MM.1S (cell line): ENCODE measurements around the gene GPR108.

Experiments
- DNase-seq: peaks from one replicate; pipeline ENCODE4 v3.0.0-alpha.2; 2015
- H2AFZ ChIP-seq: fragments of 300-600 bp; sonication (generic); 2 replicates; pipeline ENCODE4 v1.6.0; 2016; ENCODE audit warnings: antibody characterized with exemption, low read length
- H3F3A ChIP-seq: fragments of 300-600 bp; sonication (generic); 2 replicates; pipeline ENCODE4 v1.6.1; 2016; ENCODE audit warnings: mild to moderate bottlenecking, antibody characterized with exemption, low read length, moderate library complexity, mixed read lengths; ENCODE audit not compliant: insufficient read depth
- H3K27ac ChIP-seq: fragments of 300-600 bp; sonication (generic); 2 replicates; pipeline ENCODE4 v1.5.1; 2016; ENCODE audit warnings: mild to moderate bottlenecking, low read length
- H3K27me3 ChIP-seq: fragments of 300-600 bp; sonication (generic); replicated peaks from 2 replicates; pipeline ENCODE4 v1.6.0; 2016; ENCODE audit warnings: low read length; ENCODE audit not compliant: insufficient read depth
- H3K36me3 ChIP-seq: fragments of 300-600 bp; sonication (generic); replicated peaks from 2 replicates; pipeline ENCODE4 v1.6.1; 2016; ENCODE audit warnings: mild to moderate bottlenecking, low read length, mixed read lengths; ENCODE audit not compliant: insufficient read depth
- H3K4me1 ChIP-seq: fragments of 300-600 bp; sonication (generic); 2 replicates; pipeline ENCODE4 v1.6.1; 2016; ENCODE audit warnings: low read length, mixed read lengths
- H3K4me2 ChIP-seq: fragments of 300-600 bp; sonication (generic); 2 replicates; pipeline ENCODE4 v1.6.0; 2016; ENCODE audit warnings: low read depth, low read length
- H3K4me3 ChIP-seq: fragments of 300-600 bp; sonication (generic); 2 replicates; pipeline ENCODE4 v1.5.1; 2016; ENCODE audit warnings: low read length, mixed read lengths
- H3K79me2 ChIP-seq: fragments of 300-600 bp; sonication (generic); 2 replicates; pipeline ENCODE4 v1.6.1; 2016; ENCODE audit warnings: mixed run types, low read length, mixed read lengths
- H3K9ac ChIP-seq: fragments of 300-600 bp; sonication (generic); 2 replicates; pipeline ENCODE4 v1.6.1; 2016; ENCODE audit warnings: low read length, mixed read lengths
- H3K9me2 ChIP-seq: fragments of 300-600 bp; sonication (generic); replicated peaks from 2 replicates; pipeline ENCODE4 v1.6.1; 2016; ENCODE audit warnings: mild to moderate bottlenecking, low read length, mixed read lengths; ENCODE audit not compliant: insufficient read depth
- H3K9me3 ChIP-seq: fragments of 300-600 bp; sonication (generic); replicated peaks from 2 replicates; pipeline ENCODE4 v1.6.1; 2016; ENCODE audit warnings: mild to moderate bottlenecking, low read length, mixed read lengths; ENCODE audit not compliant: insufficient read depth
- H4K20me1 ChIP-seq: fragments of 300-600 bp; sonication (generic); 2 replicates; pipeline ENCODE4 v1.6.1; 2016; ENCODE audit warnings: mild to moderate bottlenecking, low read length, moderate library complexity, mixed read lengths; ENCODE audit not compliant: insufficient read depth
- CTCF ChIP-seq: fragments of 300-600 bp; sonication (generic); IDR thresholded peaks from 2 replicates; pipeline ENCODE4 v1.5.1; 2016; ENCODE audit warnings: antibody characterized with exemption, low read length, mixed read lengths
- EZH2 ChIP-seq: fragments of 300-600 bp; sonication (generic); optimal IDR thresholded peaks from 2 replicates; pipeline ENCODE3; 2017; ENCODE audit warnings: low read depth, mild to moderate bottlenecking, antibody characterized with exemption, low read length, mixed read lengths
- EZH2phosphoT487 ChIP-seq: fragments of 300-600 bp; sonication (generic); IDR thresholded peaks from 2 replicates; pipeline ENCODE4 v1.6.1; 2018; ENCODE audit warnings: antibody characterized with exemption, low read length

Gene GPR108

GRCh38 chr19:6740589-6741343 is 3.4 kb upstream of the GPR108 start:
- Histone ChIP-seq H3K79me2 (peaks cover 38% of the 10 kb centered on the region), H3F3A (peaks cover 35% of the 10 kb centered on the region), H3K27me3 (no peaks in the 10 kb centered on the region), H3K9me3 (no peaks in the 10 kb centered on the region), H3K36me3 (peaks cover 6% of the 10 kb centered on the region; the same call in 1 of the 2 replicates), H3K4me2 (peak overlapping the region; percentile 87), H3K4me3 (peak overlapping the region; percentile 96), H3K27ac (no peak overlapping the region; the same call in 1 of the 2 replicates), H3K4me1 (peaks cover 21% of the 10 kb centered on the region), H4K20me1 (no peaks in the 10 kb centered on the region), H2AFZ (peak overlapping the region; percentile 79), H3K9me2 (no peaks in the 10 kb centered on the region), H3K9ac (peak overlapping the region; percentile 77)
- no peak for DNase-seq
- no peak for TF ChIP-seq EZH2phosphoT487
- no peak for TF ChIP-seq CTCF

- H3F3A ChIP-seq, result peaks cover 36% of the 10 kb centered on the region
- TF ChIP-seq EZH2, result no peak
- TF ChIP-seq EZH2phosphoT487, result no peak
- TF ChIP-seq CTCF, result no peak
- peak overlapping the region; percentile 87 for H3K4me2 ChIP-seq
- peak overlapping the region; percentile 96 for H3K4me3 ChIP-seq
- H3K36me3 ChIP-seq, result peaks cover under 1% of the 10 kb centered on the region; the same call in 1 of the 2 replicates
- peak overlapping the region; percentile 79 for H2AFZ ChIP-seq
- H3K9ac ChIP-seq, result peak overlapping the region; percentile 77
- no peaks in the 10 kb centered on the region for H3K9me3 ChIP-seq
- H3K27ac ChIP-seq, result peak overlapping the region; percentile 16; the same call in 1 of the 2 replicates
- DNase-seq, result peak; percentile 25
- no peaks in the 10 kb centered on the region for H4K20me1 ChIP-seq
- peaks cover 44% of the 10 kb centered on the region for H3K79me2 ChIP-seq
- peaks cover 23% of the 10 kb centered on the region for H3K4me1 ChIP-seq
- H3K9me2 ChIP-seq, result no peaks in the 10 kb centered on the region
- no peaks in the 10 kb centered on the region for H3K27me3 ChIP-seq
Measured at GRCh38 chr19:6739883-6740588, 2.7 kb upstream of the GPR108 start.

- peak within 1 kb of the TSS; percentile 79 for H2AFZ ChIP-seq
Measured at GRCh38 chr19:6739390-6739882, 2.1 kb upstream of the GPR108 start, which contains the start of gene TRIP10. TSS of gene TRIP10 (plus strand) at chr19:6739680. CDS start at chr19:6739762, 82 bp downstream.

More at GRCh38 chr19:6739390-6739882, 2.1 kb upstream of the GPR108 start, which contains the start of gene TRIP10:
- Histone ChIP-seq H3K9me3 (no peaks in the 10 kb centered on the region), H3K27ac (peak within 1 kb of the TSS; percentile 65), H3K9ac (peak within 1 kb of the TSS; percentile 77), H3K4me1 (peaks cover 23% of the 10 kb centered on the region), H3K4me2 (peak within 1 kb of the TSS; percentile 87), H3K4me3 (peak within 1 kb of the TSS; percentile 96), H3K9me2 (no peaks in the 10 kb centered on the region), H3K79me2 (peaks cover 44% of the 10 kb centered on the region), H3K27me3 (no peaks in the 10 kb centered on the region), H3F3A (peaks cover 36% of the 10 kb centered on the region), H4K20me1 (no peaks in the 10 kb centered on the region), H3K36me3 (no peaks in the 10 kb centered on the region; the same call in 1 of the 2 replicates)
- TF ChIP-seq EZH2 (no peak), CTCF (no peak), EZH2phosphoT487 (no peak)
- peak; percentile 89 for DNase-seq
